NCI-H526 treated with DMSO at 0.1 percent for 48 hours (cell line): ENCODE results near the gene SFTPD.
"Not testable (repeated sequence)": the region's sequence is repeated elsewhere in the genome, so short reads cannot be mapped to it uniquely, and the experiment has no call there.

ENCODE experiments used
- DNase-seq: peaks from one replicate; lab custom pipeline; 2025; lab: John Stamatoyannopoulos, UW

The SFTPD gene

DNA sequence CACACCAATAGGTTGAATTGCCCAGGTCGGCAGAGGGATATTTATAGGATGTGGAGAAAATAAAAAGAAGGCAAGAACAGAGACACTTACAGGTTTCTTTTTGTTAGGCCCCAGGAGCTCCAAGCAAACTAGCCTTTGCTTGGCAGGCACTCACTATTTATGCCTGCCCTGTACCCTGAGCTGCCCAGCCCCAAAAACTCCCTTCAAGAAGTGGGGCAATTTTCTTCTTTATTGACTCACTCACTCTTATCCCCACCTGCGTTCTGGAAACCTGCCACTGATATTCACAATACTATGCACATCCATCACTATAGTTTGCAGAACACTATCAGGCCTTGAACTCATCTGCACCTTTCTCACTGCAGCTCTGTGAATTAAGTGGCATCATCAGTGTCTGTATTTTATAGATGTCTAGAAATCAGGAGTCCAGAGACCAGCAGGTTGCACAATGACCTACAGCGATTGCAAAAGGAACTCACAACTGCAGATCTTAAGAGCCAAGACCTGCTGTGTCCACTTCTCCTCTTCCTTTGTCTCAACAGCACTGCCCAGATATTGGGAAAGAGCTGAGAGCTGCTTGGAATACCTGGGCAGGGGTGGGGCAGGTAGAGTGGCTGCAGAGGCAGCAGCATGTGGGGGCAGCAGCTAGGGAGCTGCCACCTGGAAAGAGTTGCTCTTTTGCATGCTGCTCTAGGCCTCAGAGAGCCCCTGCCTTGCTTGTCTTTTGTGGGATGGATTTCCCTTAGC is at the start of gene SFTPD:
Gene SFTPD (minus strand): TSS at position 130 of the 747 bp plus-strand sequence. CDS start 2,446 bp downstream, outside the sequence.
- no peak for DNase-seq

DNA sequence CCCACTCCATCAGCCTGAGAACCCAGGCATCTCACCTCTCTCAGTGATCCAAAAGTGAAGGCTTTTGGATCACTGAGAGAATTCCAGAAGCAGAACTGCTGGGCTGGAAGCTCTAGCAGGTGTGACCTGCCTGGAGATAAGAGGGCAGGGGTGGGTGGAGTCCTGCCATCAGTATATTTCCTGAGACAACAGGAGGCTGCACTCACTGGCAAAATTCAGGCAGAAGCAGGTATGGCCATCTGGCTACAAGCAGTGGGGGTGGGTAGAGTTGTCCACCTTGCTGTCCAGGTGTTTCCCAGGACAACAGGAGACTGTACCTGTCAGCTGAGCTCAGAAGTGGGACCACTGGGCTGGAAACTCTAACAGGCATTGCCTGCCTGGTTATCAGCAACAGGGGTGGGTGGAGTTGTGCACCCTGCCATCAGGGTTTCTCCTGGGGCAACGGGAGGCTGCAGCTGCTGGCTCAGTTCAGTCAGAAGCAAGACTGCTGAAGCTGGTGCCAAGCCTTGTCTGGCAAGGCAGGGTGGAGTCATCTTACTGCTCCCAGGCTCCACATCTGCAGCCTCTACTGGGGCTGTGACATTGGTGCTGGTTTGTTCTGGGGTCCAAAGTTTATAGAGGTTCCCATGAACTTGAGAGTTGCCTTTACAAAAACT is 47.2 kb upstream of the SFTPD start:
- DNase-seq, result no peak

DNA sequence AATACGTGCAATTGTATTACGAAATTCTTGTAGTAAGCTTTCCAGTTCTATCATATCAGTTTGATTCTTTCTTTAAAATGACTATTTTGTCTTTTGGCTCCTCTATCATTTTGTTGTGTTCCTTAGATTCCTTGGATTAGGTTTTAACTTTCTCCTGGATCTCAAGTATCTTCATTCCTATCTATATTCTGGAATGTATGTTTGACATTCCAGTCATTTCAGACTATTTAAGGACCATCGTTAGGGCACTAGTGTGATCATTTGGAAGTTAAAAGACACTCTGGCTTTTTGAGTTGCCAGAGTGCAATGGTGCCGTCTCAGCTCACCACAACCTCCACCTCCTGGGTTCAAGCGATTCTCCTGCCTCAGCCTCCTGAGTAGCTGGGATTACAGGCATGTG is 45.7 kb upstream of the SFTPD start:
- no peak for DNase-seq

DNA sequence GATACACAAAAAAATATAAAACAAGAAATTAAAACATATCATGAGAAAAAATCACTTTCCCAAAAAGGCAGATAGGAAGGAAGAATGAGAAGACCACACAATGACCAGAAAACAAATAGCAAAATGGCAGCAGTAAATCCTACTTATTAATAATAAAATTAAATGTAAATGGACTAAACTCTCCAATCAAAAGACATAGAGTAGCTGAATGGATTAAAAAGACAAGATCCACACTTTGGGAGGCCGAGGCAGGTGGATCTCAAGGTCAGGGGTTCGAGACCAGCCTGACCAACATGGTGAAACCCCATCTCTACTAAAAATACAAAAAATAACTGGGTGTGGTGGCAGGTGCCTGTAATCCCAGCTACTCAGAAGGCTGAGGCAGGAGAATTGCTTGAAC is 39.3 kb upstream of the SFTPD start:
- DNase-seq, result not testable (repeated sequence)

DNA sequence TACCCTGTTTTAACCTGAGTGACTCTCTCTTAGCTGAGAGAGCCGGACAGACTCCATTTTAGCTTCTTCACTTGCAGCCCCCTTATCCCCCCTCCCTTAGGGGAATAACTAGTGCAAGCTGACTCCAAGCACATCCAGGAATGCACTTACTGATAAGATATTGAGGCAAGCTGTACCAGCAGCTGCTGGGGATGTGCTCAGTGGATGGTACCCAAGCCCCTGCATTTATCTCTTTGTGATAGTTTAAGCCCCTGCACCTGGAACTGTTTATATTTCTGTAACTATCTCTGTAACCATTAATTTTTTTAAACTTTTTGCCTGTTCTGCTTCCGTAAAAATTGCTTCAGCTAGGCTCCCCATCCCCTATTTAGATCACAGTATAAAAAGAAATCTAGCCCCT is 37.8 kb upstream of the SFTPD start:
- not testable (repeated sequence) for DNase-seq

DNA sequence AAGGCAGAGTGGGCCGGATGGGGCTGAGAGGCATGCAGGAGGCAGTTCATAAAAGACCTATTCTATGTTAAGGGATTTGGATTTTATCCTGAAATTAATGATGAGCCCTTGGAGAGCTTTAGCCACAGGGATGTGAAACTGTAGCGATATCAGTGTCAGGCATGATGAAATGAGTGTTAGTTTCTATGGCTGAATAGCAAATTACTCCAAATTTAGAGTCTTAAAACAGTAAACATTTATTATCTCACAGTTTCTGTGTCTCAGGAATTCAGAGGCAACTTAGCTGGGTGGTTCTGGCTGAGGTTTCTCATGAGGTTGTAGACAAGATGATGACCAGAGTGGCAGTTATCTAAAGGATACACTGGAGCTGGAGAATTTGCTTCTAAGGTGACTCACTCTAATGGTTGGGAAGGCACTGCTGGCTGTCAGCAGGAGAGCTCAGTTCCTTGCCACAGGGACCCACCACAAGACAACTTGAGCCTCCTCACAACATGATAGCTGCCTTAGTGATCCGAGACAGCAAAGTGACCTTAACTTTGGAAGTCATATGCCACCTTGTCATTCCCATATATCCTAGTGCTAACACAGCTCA is 36.7 kb upstream of the SFTPD start:
- no peak for DNase-seq

DNA sequence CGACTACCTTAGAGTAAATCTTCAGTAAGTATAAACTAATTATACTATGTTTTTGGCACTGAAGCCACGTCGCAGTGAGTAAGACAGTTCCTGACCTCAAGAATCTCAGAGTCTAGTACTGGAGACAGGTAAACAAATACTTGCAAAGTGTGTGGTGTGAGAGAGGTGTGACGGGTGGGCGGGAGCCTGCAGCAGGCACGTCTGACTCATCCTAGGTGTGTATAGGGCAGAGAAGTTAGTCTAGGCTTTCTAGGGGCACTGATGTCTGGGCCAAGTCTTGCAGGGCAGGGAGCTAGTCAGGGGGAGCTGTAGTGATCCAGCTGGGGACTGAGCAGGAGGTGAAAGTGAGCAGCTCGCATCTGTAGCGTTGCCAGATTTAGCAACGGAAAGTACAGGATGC is 35.9 kb upstream of the SFTPD start:
- peak; percentile 7 for DNase-seq

DNA sequence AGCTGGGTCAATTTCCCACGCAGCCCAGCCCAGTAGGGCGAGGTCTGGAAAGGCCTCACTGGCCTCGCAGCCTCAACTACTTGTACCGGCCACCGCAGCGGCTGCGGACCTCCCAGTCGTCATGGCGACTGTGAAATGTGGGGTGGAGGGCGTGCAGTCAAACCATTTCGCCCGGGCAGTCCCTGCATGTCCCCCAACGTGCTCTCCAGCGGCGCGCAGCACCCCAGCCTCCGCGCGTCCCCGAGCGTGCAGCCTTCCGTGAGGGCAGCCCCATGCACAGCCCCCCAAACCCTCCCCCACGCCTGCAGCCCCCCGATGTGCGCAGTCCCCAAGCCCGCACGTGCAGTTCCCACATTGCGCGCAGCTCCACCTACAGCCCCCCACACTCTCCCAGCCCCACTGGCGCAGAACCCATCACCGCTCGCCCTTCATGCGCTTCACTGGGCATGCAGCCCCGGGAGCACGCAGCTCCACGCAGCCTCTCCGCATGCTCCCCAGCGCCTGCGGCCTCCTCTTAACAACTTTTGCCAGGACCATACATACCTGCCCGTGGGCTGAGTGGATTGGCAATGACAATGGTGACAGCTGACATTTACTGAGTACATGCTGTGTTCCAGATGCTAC is 34.5 kb upstream of the SFTPD start:
- no peak for DNase-seq

DNA sequence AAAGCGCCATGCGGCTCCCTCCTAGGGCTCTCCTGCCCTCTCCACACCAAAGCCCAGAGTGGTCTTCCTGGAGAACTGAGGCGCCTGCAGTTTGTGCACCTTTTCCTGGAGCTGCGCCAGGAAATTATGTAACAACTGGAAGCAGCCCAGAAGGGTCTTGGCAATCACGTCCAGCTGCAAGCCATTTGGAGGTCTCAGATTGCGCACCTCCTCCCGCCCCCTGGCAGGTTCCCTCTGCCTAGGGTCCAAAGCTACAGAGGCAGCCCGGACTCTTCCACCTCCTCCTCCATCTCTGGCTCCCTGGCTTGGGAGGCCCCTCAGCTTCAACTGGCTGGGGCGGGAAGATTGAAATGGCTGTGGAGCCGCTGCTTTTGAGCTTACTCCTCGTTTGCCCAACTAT is 34.0 kb upstream of the SFTPD start:
- no peak for DNase-seq

DNA sequence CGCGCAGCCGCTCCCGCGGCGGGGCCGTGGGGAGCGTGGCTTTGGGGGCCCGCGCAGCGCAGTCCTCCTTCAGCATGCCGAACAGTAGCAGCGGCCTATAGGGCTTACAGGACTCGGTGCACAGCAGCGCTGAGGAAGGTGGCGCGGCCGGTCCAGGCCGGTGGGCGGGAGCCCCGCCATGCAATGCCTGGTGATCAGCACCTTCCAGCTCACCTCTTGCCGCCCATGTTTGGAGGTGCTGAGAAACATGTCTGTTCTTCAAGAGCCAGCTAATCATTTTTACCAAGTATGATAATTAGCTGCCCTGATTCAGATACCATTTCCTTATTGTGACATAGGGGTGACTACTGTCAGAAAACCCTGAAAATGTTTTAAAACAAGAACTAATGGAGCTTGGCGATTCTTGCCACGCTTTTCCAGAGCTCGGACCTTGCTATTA is 33.5 kb upstream of the SFTPD start:
- no peak for DNase-seq

DNA sequence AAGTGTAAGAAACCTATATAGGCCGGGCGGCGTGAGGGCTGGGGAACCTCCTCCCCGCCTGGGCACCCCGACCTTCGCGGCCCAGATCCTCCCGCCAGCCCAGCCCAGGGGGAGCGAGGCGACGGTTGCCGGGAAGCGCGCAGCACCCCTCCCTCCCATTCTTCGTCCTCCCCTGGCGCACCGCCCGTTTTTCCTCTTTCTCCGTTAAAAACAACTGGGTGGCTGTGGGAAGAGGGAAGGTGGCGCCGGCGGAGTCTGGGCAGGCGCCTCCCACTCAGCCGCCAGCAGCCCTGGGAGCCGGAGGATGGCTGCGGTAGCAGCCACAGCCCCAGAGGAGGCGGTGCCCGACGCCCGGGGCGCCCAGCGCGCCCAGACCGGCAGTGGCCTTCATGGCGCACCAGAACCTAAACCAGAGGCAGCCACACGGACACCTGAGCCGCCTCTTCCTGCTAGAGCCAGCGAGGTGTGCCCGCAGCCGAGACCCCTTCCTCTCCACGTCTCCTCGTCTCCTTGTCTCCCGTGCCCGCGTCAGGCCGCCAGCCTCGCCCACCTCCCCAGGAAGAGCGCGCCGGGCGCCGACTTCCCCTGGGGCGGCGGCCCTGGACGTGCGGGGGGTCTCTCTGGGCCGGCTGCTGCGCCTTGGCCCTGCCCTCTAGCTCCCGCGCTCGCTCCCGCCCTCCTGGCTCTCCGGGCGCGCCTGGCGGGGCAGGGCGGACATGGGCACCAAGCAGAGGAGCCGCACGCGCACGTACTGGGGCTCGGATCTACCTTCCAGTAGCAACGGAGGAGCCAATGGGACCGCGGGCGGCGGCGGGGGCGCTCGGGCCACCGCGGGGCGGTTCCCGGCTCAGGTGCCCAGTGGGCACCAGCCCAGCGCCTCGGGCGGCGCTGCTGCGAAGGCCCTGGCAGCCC is 32.8 kb upstream of the SFTPD start:
- peak; percentile 39 for DNase-seq

DNA sequence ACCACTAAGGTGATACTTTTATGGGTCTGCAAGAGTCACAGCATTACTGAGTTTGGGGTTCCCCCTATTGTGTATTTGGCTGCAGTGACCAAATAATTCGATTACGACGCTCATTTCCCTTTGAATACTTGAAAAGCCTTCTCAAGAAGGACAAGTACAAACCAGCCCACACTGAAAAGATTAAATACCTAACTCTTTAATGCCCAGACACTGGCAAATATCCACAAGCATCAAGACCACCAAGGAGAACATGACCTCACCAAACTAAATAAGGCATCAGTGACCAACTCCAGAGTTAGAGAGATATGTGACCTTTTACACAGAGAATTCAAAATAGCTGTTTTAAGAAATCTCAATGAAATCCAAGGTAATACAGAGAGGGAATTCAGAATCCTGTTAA is 31.8 kb upstream of the SFTPD start:
- DNase-seq, result no peak

DNA sequence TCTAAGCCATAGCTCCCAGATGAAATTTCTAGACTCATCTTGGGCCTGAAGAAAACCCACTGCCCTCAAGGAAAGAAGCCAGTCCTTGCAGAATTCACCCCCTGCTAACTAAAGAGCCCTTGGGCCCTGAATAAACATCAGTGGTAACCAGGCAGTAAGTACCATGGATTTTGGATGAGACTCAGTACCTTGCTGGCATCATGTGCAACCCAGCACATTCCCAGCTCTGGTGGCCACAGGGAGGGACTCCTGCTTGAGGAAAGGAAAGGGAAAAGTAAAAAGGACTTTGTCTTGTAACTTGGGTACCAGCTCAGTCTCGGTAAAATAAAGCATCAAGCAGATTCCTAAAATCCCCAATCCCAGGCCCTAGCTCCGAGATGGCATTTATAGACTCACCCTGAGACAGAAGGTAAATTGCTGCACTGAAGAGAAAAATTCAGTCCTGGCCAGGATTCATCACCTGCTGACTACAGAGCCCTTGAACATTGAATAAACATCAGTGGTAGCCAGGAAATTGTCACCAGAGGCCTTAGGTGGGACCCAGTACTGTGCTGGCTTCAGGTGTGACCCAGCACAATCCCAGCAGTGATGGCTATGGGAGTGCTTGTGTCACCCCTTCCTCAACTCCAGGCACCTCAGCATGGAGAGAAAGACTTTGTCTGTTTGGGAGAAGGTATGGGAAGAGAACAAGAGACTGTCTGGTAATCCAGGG is 31.2 kb upstream of the SFTPD start:
- DNase-seq, result no peak

DNA sequence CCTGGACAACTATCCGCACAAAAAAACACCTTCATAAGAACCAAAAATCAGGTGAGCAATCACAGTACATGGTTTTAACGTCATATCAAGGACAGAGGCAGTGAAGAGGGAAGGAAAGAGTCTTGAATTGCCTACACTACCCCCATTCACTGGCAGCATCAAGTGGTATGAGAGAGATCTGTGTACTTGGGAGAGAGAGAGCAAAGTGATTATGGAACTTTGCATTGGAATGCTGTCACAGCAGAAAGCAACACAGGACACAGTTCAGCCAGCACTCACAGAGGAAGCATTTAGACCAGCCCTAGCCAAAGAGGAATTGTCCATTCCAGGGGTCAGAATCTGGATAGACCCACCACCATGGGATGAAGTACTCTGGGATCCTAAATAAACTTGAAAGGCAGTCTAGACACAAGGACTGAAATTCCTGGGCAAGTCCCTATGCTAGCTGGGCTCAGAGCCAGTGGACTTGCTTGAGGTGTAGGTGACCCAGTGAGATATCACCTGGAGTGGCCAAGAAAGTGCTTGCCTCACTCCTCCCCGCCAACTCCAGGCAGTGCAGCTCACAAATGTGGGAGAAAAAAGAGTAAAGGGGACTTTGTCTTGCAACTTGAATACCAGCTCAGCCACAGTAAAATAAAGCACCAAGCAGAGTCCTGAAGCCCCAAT is 30.5 kb upstream of the SFTPD start:
- no peak for DNase-seq

DNA sequence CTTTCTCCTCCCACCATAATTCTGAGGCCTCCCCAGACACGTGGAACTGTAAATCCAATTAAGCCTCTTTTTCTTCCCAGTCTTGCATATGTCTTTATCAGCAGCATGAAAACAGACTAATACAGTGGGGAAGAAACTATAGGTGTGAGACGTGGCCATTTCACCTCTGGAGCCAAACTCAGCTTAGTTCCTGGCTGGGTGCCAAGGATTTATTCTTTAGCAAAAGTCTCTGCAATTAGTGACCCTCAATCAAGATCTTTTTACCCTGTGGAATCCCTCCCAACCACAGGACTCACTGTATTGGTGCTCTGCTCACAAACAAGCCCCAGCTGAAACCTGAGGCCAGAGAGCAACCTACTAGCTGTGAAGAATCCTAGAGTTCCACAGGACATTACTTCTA is 28.1 kb upstream of the SFTPD start:
- DNase-seq, result no peak

DNA sequence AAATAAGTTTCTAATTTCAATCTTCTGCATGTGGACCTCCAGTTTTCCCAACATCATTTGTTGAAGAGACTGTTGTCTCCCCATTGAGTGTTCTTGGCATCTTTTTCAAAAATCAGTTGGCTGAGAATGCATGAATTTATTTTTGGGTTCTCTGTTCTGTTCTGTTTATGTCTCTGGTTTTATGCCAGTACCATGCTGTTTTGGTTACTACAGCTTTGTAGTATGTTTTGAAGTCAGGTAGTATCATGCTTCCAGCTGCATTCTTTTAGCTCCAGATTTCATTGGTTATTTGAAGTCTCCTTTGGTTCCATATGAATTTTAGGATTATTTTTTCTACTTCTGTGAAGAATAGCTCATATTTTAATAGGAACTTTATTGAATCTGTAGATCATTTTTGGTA is 21.2 kb upstream of the SFTPD start:
- no peak for DNase-seq

DNA sequence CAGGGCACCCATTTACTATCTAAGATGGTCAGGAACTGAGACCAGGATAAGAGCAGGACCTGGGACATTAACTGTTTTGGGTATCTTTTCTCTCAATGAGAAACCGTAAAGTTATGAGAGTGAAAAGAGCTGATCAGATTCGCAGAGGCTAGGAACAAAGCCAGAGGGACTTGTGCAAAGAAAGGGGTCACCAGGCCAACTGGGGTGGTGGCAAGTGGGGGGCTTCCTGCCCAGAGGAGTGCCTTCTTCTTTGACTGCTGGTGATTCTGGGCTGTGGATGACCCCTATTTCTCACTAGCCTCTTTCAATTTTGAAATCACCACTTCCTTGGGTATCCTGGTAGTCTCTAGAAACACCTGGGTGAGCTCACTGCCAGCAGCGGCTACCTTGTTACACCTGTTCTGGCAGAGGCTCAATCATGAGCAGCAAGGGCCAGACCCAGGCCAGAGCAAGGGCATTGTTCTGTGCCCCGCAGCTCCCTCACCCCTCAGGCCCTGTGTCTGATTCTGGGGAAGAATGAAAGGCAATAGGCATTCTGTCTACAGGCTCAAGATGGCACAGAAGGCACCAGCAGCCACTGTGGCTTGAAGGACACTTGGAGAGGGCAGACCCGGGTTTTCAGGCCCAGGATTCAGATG is 999 bp downstream of the SFTPD start:
- DNase-seq, result no peak

DNA sequence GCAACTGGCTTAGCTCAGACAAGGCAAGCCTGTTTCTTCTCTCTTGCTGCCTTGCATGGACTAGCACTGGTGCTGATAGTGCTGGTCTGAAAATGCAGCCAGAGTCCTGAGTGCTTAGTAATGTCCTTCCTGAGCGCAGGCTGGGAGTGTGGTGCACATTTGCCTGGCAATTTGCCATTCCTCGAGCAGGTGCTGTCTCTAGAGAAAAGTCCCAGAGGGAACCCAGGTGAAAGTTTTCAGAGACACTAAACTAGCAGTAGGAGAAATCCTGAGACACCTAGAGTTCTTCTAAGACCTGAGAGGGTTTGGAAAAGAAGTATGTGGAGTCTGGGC is 1.9 kb downstream of the SFTPD start:
- DNase-seq, result no peak

DNA sequence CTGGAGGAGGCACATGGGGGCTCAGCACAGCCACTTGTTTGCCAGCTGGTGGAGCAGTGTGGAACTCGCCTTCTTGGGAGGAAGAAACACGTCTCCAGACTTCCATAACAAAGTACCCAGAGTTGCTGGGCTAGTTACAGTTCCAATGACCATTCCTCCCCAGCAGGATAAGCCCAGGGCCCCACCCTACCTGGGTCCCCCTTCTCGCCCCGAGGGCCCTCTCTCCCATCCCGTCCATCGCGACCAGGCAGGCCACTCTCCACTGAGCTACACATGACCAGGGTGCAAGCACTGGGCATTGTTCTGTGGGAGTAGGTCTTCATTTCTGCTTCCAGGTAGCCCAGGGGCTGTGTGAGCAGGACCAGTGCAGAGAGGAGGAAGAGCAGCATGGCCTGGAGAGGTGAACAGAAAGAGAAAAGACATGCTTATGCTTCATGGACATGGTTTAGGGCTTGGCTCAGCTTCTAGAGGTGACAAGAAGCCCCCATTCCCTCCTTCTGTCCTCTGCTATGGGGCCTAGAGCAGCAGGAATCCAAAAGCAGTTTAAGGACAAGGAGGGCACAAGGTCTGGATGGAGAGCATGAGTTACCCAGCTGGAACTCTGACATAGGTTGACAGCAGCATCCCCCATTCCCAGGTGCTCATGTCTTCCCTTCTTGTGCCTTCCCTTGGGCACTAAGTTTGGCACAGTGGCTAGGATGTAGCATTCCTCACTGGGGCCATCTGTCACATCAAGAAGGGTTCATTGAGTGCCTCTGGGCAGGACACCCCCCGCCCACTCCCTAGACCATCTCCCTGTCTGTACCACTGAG is 2.4 kb downstream of the SFTPD start:
- no peak for DNase-seq
